ENCODE results near the gene ATP8A2.

Gene ATP8A2

GRCh38 chr13:25742220-25742619 lies 370.4 kb downstream of the ATP8A2 start:
- TF ChIP-seq CTCF (conservative IDR thresholded peaks at IDR 0.05) = no peak
- H3K27ac ChIP-seq = no peak overlapping the region

- H3K27ac ChIP-seq = no peak overlapping the region
- TF ChIP-seq ZFX (IDR thresholded peaks at IDR 0.05) (0 out of 2 replicates have a peak, but pooled peaks have one; percentile 3), CTCF (conservative IDR thresholded peaks at IDR 0.05) (no peak)
These were observed 371.6 kb downstream of the ATP8A2 start for GRCh38 chr13:25743421-25743820.

- no peak overlapping the region for H3K27ac ChIP-seq
- no peak for TF ChIP-seq ZFX (IDR thresholded peaks at IDR 0.05)
- TF ChIP-seq CTCF (conservative IDR thresholded peaks at IDR 0.05) = no peak
These were observed 372.4 kb downstream of the ATP8A2 start for GRCh38 chr13:25744178-25744577.

GRCh38 chr13:25746131-25746530 lies 374.4 kb downstream of the ATP8A2 start:
- no peak for TF ChIP-seq CTCF (conservative IDR thresholded peaks at IDR 0.05)
- no peak for TF ChIP-seq ZFX (IDR thresholded peaks at IDR 0.05)
- no peak overlapping the region for H3K27ac ChIP-seq

- no peak for TF ChIP-seq ZFX (IDR thresholded peaks at IDR 0.05)
- no peak for TF ChIP-seq CTCF (conservative IDR thresholded peaks at IDR 0.05)
- H3K27ac ChIP-seq = no peak overlapping the region
These were observed 381.3 kb downstream of the ATP8A2 start for GRCh38 chr13:25752957-25753551.

GRCh38 chr13:25753976-25754375 lies 382.2 kb downstream of the ATP8A2 start:
- TF ChIP-seq CTCF (conservative IDR thresholded peaks at IDR 0.05) = no peak
- TF ChIP-seq ZFX (IDR thresholded peaks at IDR 0.05) = no peak
- no peak overlapping the region for H3K27ac ChIP-seq

GRCh38 chr13:25756251-25756650 lies 384.5 kb downstream of the ATP8A2 start:
- no peak for TF ChIP-seq ZFX (IDR thresholded peaks at IDR 0.05)
- no peak for TF ChIP-seq CTCF (conservative IDR thresholded peaks at IDR 0.05)

More at GRCh38 chr13:25756251-25756650, 384.5 kb downstream of the ATP8A2 start:
- H3K27ac ChIP-seq = no peak overlapping the region
